Measurements from ENCODE around the gene CAMTA2.
A peak's percentile ranks its signal among the peaks of the same experiment; 100 is the strongest.

CAMTA2 gene

GRCh38 chr17:4946312-4946976, 41.0 kb downstream of the CAMTA2 start:
- DNase-seq (ENCODE audit: low spot score), result no peak

DNA sequence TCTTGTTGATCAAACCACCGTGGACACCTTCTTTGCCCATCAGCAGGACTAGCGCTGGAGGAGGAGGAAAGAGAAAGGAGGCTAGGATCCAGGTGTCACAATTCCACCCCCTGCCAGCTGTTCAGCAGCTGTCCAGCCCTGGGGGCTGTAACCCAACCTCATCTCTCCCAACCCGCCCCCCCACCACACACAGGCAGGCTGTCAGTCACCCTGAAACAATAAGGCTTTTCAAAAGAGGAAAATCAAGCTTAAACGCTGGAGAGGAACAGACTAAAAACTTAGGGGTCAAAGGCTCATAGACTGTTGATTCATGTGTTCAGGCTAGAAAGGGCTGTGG, 41.6 kb downstream of the CAMTA2 start:
- DNase-seq (ENCODE audit: low spot score), result no peak

GRCh38 chr17:4945176-4945943, 42.1 kb downstream of the CAMTA2 start:
- peak; percentile 36 for DNase-seq (ENCODE audit: low spot score)

GRCh38 chr17:4944554-4945175, 42.8 kb downstream of the CAMTA2 start:
- no peak for DNase-seq (ENCODE audit: low spot score)

GRCh38 chr17:4944163-4944553, 43.3 kb downstream of the CAMTA2 start:
- DNase-seq (ENCODE audit: low spot score), result no peak

GRCh38 chr17:4942760-4943508, 44.5 kb downstream of the CAMTA2 start:
- no peak for DNase-seq (ENCODE audit: low spot score)

GRCh38 chr17:4941319-4941610, 46.2 kb downstream of the CAMTA2 start:
- no peak for DNase-seq (ENCODE audit: low spot score)

- DNase-seq (ENCODE audit: low spot score), result no peak
Measured at GRCh38 chr17:4940555-4941318, 46.7 kb downstream of the CAMTA2 start.

GRCh38 chr17:4939796-4940554, 47.5 kb downstream of the CAMTA2 start, which contains the start of the genes RNF167 and SLC25A11:
Gene RNF167 (plus strand): TSS chr17:4940268. CDS start chr17:4940910, 642 bp downstream.
Gene SLC25A11 (minus strand): TSS chr17:4940046. CDS start chr17:4939910, 136 bp downstream.
- peak; percentile 100 for DNase-seq (ENCODE audit: low spot score)

DNA sequence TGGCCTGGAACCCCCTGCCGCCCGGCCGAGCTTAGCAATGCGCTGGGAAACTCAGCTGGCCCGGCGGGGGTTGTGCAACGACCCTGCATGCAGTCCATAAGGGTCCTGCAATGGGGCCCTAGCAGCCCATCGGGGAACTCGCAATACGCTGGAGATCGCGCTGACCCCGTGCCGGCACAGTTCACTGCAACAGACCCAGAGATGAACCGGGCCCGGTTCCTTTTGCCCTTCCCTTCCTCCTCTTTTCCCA, 48.0 kb downstream of the CAMTA2 start:
- DNase-seq (ENCODE audit: low spot score), result no peak

- DNase-seq (ENCODE audit: low spot score), result no peak
Measured at GRCh38 chr17:4938688-4939545, 48.6 kb downstream of the CAMTA2 start.

DNA sequence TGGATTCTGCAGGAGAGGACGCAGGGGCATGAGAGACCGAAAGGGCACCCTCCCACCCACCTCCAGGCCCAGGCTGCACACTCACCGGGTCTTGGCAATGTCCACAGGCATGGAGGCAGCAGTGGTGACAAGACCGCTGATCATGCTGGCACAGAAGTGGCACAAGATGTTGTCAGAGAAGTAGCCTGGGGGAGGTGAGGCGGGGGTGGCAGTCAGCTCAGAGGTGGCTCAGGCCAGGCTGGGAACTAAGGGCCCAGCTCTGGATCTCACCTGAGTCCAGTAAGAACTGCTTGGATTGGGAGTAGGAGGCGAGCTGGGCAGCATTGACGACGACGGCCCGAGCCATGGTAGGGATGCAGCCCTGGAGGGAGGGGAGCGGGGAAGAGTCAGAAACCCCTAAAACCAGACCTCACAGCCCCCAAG, 49.4 kb downstream of the CAMTA2 start:
- no peak for DNase-seq (ENCODE audit: low spot score)

DNA sequence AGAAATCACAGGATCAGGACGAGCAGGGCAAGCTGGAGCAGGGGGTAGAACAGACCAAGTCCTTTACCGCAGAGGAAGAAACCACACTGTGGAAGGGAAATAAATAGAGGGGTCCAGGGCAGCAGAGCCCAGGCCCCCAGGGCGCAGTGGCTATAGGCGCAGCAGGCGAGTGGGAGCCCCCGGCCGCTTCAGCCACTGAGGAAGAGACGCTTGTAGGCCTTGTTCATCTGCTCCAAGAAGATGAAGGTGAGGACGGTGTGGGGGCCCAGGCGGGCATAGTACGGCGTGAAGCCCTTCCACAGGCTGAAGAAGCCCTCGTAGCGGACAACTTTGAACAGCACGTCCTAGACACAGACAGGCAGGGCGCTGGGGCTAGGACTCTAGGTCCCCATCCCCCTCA, 49.9 kb downstream of the CAMTA2 start:
- DNase-seq (ENCODE audit: low spot score), result no peak

- no peak for DNase-seq (ENCODE audit: low spot score)
Measured at GRCh38 chr17:4936436-4936835, 51.0 kb downstream of the CAMTA2 start.

- DNase-seq (ENCODE audit: low spot score), result no peak
Measured at GRCh38 chr17:4935650-4936049, 51.8 kb downstream of the CAMTA2 start.

DNA sequence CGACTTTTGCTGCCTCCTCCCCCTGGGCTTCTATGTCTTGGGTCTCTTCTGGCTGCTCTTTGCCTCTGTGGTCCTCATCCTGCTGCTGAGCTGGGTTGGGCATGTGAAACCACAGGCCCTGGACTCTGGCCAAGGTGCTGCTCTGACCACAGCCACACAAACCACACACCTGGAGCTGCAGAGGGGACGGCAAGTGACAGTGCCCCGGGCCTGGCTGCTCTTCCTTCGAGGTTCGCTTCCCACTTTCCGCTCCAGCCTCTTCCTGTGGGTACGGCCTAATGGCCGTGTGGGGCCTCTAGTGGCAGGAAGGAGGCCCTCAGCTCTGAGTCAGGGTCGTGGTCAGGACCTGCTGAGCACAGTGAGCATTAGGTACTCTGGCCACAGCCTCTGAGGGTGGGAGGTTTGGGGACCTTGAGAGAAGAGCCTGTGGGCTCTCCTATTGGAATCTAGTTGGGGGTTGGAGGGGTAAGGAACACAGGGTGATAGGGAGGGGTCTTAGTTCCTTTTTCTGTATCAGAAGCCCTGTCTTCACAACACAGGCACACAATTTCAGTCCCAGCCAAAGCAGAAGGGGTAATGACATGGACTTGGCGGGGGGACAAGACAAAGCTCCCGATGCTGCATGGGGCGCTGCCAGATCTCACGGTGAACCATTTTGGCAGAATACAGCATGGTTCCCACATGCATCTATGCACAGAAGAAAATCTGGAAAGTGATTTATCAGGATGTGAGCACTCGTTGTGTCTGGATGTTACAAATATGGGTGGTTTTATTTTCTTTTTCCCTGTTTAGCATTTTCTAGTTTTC, 53.1 kb downstream of the CAMTA2 start:
- no peak for DNase-seq (ENCODE audit: low spot score)

GRCh38 chr17:4933646-4934045, 53.8 kb downstream of the CAMTA2 start:
- no peak for DNase-seq (ENCODE audit: low spot score)

- no peak for DNase-seq (ENCODE audit: low spot score)
Measured at GRCh38 chr17:4932756-4933155, 54.7 kb downstream of the CAMTA2 start.

- DNase-seq (ENCODE audit: low spot score), result no peak
Measured at GRCh38 chr17:4931963-4932362, 55.5 kb downstream of the CAMTA2 start, which contains the start of gene GP1BA. Gene GP1BA (plus strand): TSS chr17:4932277. CDS start chr17:4932605, 328 bp downstream.

All from pons (tissue), 1 donor.